GM12878 (cell line): ENCODE measurements around the gene NACA2.

Source experiments
- CTCF ChIP-seq, 3 experiments: IDR thresholded peaks in 2 of 3; conservative IDR thresholded peaks in 1 of 3; 2 replicates each; pipeline ENCODE4 v1.5.1; 2011; ENCODE audit warnings: low read depth in 3 of 3, low read length in 3 of 3, mild to moderate bottlenecking in 3 of 3, control low read depth in 2 of 3, moderate library complexity in 2 of 3, inconsistent platforms in 1 of 3, mixed read lengths in 1 of 3; ENCODE audit not compliant: control insufficient read depth in 2 of 3, insufficient read depth in 1 of 3; ENCODE audit errors: extremely low read depth in 1 of 3
- MXI1 ChIP-seq: fragments of 150-350 bp; IDR thresholded peaks from 2 replicates; pipeline ENCODE4 v1.6.1; 2011; ENCODE audit warnings: low read depth, mild to moderate bottlenecking, inconsistent platforms, low read length, improper control_type of control experiment
- RELA ChIP-seq: fragments of 450-650 bp; IDR thresholded peaks from 2 replicates; pipeline ENCODE4 v1.8.0; 2014; ENCODE audit warnings: borderline replicate concordance; ENCODE audit not compliant: partially characterized antibody
- SMAD5 ChIP-seq: IDR thresholded peaks from 2 replicates; pipeline ENCODE4 v1.6.1; 2016; ENCODE audit warnings: antibody characterized with exemption, low read depth
- SP1 ChIP-seq: IDR thresholded peaks from one replicate; pipeline ENCODE4 v1.6.1; 2011; ENCODE audit warnings: low read depth, low read length
- SRF ChIP-seq, 2 experiments: IDR thresholded peaks; 2 replicates each; pipeline ENCODE4 v1.6.1; 2011; ENCODE audit warnings: low read depth in 2 of 2, low read length in 2 of 2, mild to moderate bottlenecking in 1 of 2, moderate library complexity in 1 of 2
- STAT1 ChIP-seq: fragments of 450-650 bp; conservative IDR thresholded peaks from 2 replicates; pipeline ENCODE4 v1.6.1; 2014; ENCODE audit warnings: antibody characterized with exemption, mild to moderate bottlenecking
- ZNF687 ChIP-seq: fragments of 450-650 bp; IDR thresholded peaks from 2 replicates; pipeline ENCODE4 v1.6.1; 2017; ENCODE audit warnings: mild to moderate bottlenecking, moderate library complexity
- ZZZ3 ChIP-seq: IDR thresholded peaks from 2 replicates; pipeline ENCODE4 v1.6.1; 2011; ENCODE audit warnings: low read depth; ENCODE audit not compliant: control insufficient read depth, insufficient read length

GRCh38 chr17:61568219-61569072 lies 22.6 kb downstream of the NACA2 start:
- TF ChIP-seq SRF (IDR thresholded peaks at IDR 0.05; ENCODE audit: low read depth in 2 of 2, low read length in 2 of 2) (no peak), CTCF (IDR thresholded peaks at IDR 0.05 in 2 of 3, conservative IDR thresholded peaks at IDR 0.05 in 1 of 3; ENCODE audit: control insufficient read depth in 2 of 3, extremely low read depth in 1 of 3, insufficient read depth in 1 of 3, low read depth in 3 of 3, low read length in 3 of 3) (no peak), ZZZ3 (no peak), SMAD5 (no peak), SP1 (no peak), RELA (no peak), MXI1 (no peak), ZNF687 (no peak), STAT1 (no peak)
